Measurements from ENCODE around the gene ABHD16A.

ABHD16A gene

GRCh38 chr6:31666337-31666965 lies 36.7 kb downstream of the ABHD16A start:
- no peak for TF ChIP-seq ZFX (IDR thresholded peaks at IDR 0.05)
- TF ChIP-seq CTCF (conservative IDR thresholded peaks at IDR 0.05) = no peak
- peak overlapping the region; percentile 84 for H3K27ac ChIP-seq

- H3K27ac ChIP-seq = peak within 1 kb of the TSS; percentile 84
- peak; percentile 57; the same call in 1 of the 2 replicates for TF ChIP-seq ZFX (IDR thresholded peaks at IDR 0.05)
- no peak for TF ChIP-seq CTCF (conservative IDR thresholded peaks at IDR 0.05)
Measured at GRCh38 chr6:31665501-31666336, 37.4 kb downstream of the ABHD16A start, which contains the start of gene CSNK2B. Gene CSNK2B (plus strand): TSS chr6:31666080. CDS start chr6:31666832, 752 bp downstream.

- H3K27ac ChIP-seq = peak within 1 kb of the TSS; percentile 84
Measured at GRCh38 chr6:31664790-31665500, 38.2 kb downstream of the ABHD16A start, which contains the start of gene GPANK1. Gene GPANK1 (minus strand): TSS chr6:31664997. CDS start chr6:31664478, 519 bp downstream.

GRCh38 chr6:31663961-31664789 lies 38.9 kb downstream of the ABHD16A start:
- H3K27ac ChIP-seq = peak overlapping the region; percentile 84

More at GRCh38 chr6:31664790-31665500, 38.2 kb downstream of the ABHD16A start, which contains the start of gene GPANK1:
- TF ChIP-seq CTCF (conservative IDR thresholded peaks at IDR 0.05) = no peak
- no peak for TF ChIP-seq ZFX (IDR thresholded peaks at IDR 0.05)

GRCh38 chr6:31663126-31663960 lies 39.8 kb downstream of the ABHD16A start:
- TF ChIP-seq ZFX (IDR thresholded peaks at IDR 0.05) (no peak), CTCF (conservative IDR thresholded peaks at IDR 0.05) (no peak)
- peak overlapping the region; percentile 84; the same call in 1 of the 2 replicates for H3K27ac ChIP-seq

More at GRCh38 chr6:31663961-31664789, 38.9 kb downstream of the ABHD16A start:
- TF ChIP-seq CTCF (conservative IDR thresholded peaks at IDR 0.05) = no peak
- no peak for TF ChIP-seq ZFX (IDR thresholded peaks at IDR 0.05)
